ENCODE data around the gene HNF4A.

GRCh38 chr20:44437497-44437896 is 82.0 kb downstream of the HNF4A start:
- TF ChIP-seq REST (IDR thresholded peaks at IDR 0.05; ENCODE audit: low read depth, low read length) (no peak), CTCF (IDR thresholded peaks at IDR 0.05) (no peak), ZBTB33 (IDR thresholded peaks at IDR 0.05; ENCODE audit: borderline replicate concordance, low read depth) (no peak), SIN3A (IDR thresholded peaks at IDR 0.05; ENCODE audit: borderline replicate concordance, low read depth, low read length) (no peak), PBX3 (IDR thresholded peaks at IDR 0.05) (no peak), RCOR1 (IDR thresholded peaks at IDR 0.05; ENCODE audit: low read length) (no peak), NRF1 (IDR thresholded peaks at IDR 0.05; ENCODE audit: low read depth, low read length) (no peak), POLR2AphosphoS5 (IDR thresholded peaks at IDR 0.05; ENCODE audit: low read depth, low read length) (no peak)
